Adrenal gland (tissue), 5 donors: ENCODE data around the gene COPZ2.

Experiments
- CTCF ChIP-seq, 6 experiments: fragments of 450-650 bp in 4 of 6; fragments of 200-600 bp in 2 of 6; sonication (generic) in 1 of 6; IDR thresholded peaks; 1 replicate in 5 of 6; 2 replicates in 1 of 6; pipeline versions ENCODE4 v1.5.1 to v1.8.0; 2016 to 2021; ENCODE audit warnings: antibody characterized with exemption in 6 of 6, mild to moderate bottlenecking in 2 of 6, moderate library complexity in 1 of 6
- POLR2A ChIP-seq, 2 donors: fragments of 450-650 bp; IDR thresholded peaks; one replicate each; pipeline ENCODE4 v1.6.1; 2017; ENCODE audit warnings: antibody characterized with exemption in 2 of 2, mild to moderate bottlenecking in 2 of 2, moderate library complexity in 1 of 2
- donor health status: DM: no; HTN: no; CAD: no.

- TF ChIP-seq CTCF (IDR thresholded peaks at IDR 0.05): no peak
- TF ChIP-seq POLR2A (IDR thresholded peaks at IDR 0.05): no peak
These were observed 40.0 kb downstream of the COPZ2 start for GRCh38 chr17:47997586-47997985.
